Esophagus muscularis mucosa (tissue), 4 donors: ENCODE measurements around the gene ITFG2. TPM values are rescaled to one million over a fixed set of nuclear protein-coding genes. Genes with fewer than 3 reads are reported as not detected.

Source experiments
- DNase-seq: peaks from one replicate; pipeline ENCODE4 v3.0.0-alpha.2; 2017; ENCODE audit errors: extremely low spot score
- H3K27ac ChIP-seq, 4 donors: fragments of 200-600 bp; sonication (generic); replicated peaks in 1 of 4; 1 replicate in 3 of 4; 2 replicates in 1 of 4; pipeline ENCODE4 v1.5.1; 2016 to 2019; ENCODE audit warnings: mild to moderate bottlenecking in 1 of 4
- H3K27me3 ChIP-seq, 4 donors: fragments of 200-600 bp; sonication (generic); one replicate each; pipeline versions ENCODE4 v1.5.1 to v1.6.0; 2016 to 2019
- H3K36me3 ChIP-seq, 4 donors: fragments of 200-600 bp; sonication (generic); one replicate each; pipeline ENCODE4 v1.5.1; 2016 to 2019
- H3K4me1 ChIP-seq, 4 donors: fragments of 200-600 bp; sonication (generic); one replicate each; pipeline ENCODE4 v1.5.1; 2016 to 2019
- H3K4me3 ChIP-seq, 4 donors: fragments of 200-600 bp; sonication (generic); 1 replicate in 2 of 4; 2 replicates in 2 of 4; pipeline ENCODE4 v1.5.1; 2016 to 2019; ENCODE audit warnings: mild to moderate bottlenecking in 4 of 4, moderate library complexity in 1 of 4
- H3K9me3 ChIP-seq, 4 donors: fragments of 200-600 bp; sonication (generic); 1 replicate in 3 of 4; 2 replicates in 1 of 4; pipeline ENCODE4 v1.5.1; 2016 to 2019
- CTCF ChIP-seq, 3 experiments: fragments of 200-600 bp in 2 of 3; fragments of 450-650 bp in 1 of 3; sonication (generic) in 2 of 3; IDR thresholded peaks; one replicate each; pipeline ENCODE4 v1.5.1; 2017 to 2019; ENCODE audit warnings: antibody characterized with exemption in 3 of 3, mild to moderate bottlenecking in 2 of 3, moderate library complexity in 1 of 3
- EP300 ChIP-seq: sonication (generic); formaldehyde crosslinking; IDR thresholded peaks from one replicate; pipeline ENCODE4 v1.6.1; 2017; ENCODE audit warnings: antibody characterized with exemption
- POLR2A ChIP-seq: fragments of 450-650 bp; IDR thresholded peaks from one replicate; pipeline ENCODE4 v1.6.1; 2017; ENCODE audit warnings: antibody characterized with exemption, moderate library complexity, mild to moderate bottlenecking, low read depth
- POLR2AphosphoS5 ChIP-seq, 2 donors: sonication (generic); formaldehyde crosslinking; IDR thresholded peaks; one replicate each; pipeline ENCODE4 v1.6.1; 2017; ENCODE audit warnings: antibody characterized with exemption in 2 of 2
- WGBS: methylation state at CpG from one replicate; pipeline ENCODE4 v1.1.5; 2018; 5-methylcytosine and 5-hydroxymethylcytosine counted together
- intact Hi-C: fragments of 100-400 bp; cut with DNase I; formaldehyde crosslinking; loops from one replicate; pipeline ENCODE4 v1.15.1; 2023
- total RNA-seq, 4 donors: library from RNA; depleted of rRNA; stranded (reverse); fragments of >200 nt; gene quantifications; one replicate each; pipeline versions ENCODE4 v1.1.0 to v1.2.1, GENCODE V29; 2016

ITFG2 gene
- total RNA-seq, 4 donors from 2014 or later: 13.6 to 26.2 (median 21.8) TPM

- TF ChIP-seq POLR2A: no peak
- no peak for TF ChIP-seq POLR2AphosphoS5 (IDR thresholded peaks at IDR 0.05)
- no peak for TF ChIP-seq CTCF (IDR thresholded peaks at IDR 0.05)
- no peak for TF ChIP-seq EP300
- no peak overlapping the region for H3K27ac ChIP-seq
- H3K27me3 ChIP-seq: no peaks in the 10 kb centered on the region
- 91% methylated on average over 14 of the region's 15 CpGs for WGBS
- H3K4me1 ChIP-seq: peaks cover 0 to 7% (median 3%) of the 10 kb centered on the region in 4 donors
- intact Hi-C loops: no loop called here
- H3K4me3 ChIP-seq: no peak overlapping the region
- no peaks in the 10 kb centered on the region for H3K9me3 ChIP-seq
- peaks cover 54 to 98% (median 84%) of the 10 kb centered on the region in 4 donors for H3K36me3 ChIP-seq
- DNase-seq: no peak
These were observed 7.3 kb downstream of the ITFG2 start for GRCh38 chr12:2819810-2820209.

- 87% methylated on average over 9 of the region's 9 CpGs for WGBS
- no peak for DNase-seq
- TF ChIP-seq POLR2AphosphoS5 (IDR thresholded peaks at IDR 0.05) (no peak), POLR2A (no peak), EP300 (no peak), CTCF (IDR thresholded peaks at IDR 0.05) (no peak)
- Histone ChIP-seq H3K27me3 (no peaks in the 10 kb centered on the region), H3K4me1 (peaks cover 0 to 3% (median 0%) of the 10 kb centered on the region in 4 donors), H3K9me3 (no peaks in the 10 kb centered on the region), H3K36me3 (peaks cover 56 to 98% (median 89%) of the 10 kb centered on the region in 4 donors), H3K27ac (no peak overlapping the region), H3K4me3 (no peak overlapping the region)
- intact Hi-C loops: no loop called here
These were observed 8.0 kb downstream of the ITFG2 start for GRCh38 chr12:2820432-2820831.

DNA sequence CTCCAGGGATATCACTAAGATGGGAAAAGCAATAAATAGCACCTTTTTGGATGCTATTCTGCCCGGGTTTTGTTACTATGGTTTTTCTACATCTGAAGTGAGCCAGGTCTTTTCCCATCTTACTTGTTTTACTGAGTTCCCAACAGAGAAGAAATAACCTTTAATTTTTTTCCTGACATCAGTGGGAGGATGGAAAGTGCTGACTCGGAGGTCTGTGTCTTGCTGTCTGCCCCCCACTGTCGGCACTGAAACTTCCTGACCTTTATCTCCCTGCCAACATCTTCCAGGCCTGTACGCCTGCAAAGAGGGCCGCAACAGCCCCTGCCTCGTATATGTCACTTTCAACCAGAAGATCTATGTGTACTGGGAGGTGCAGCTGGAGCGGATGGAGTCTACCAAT lies 11.0 kb downstream of the ITFG2 start:
- intact Hi-C loops: no loop called here
- peaks cover 65 to 100% (median 99%) of the 10 kb centered on the region in 4 donors for H3K36me3 ChIP-seq
- DNase-seq: no peak
- H3K4me1 ChIP-seq: no peaks in the 10 kb centered on the region
- 83% methylated on average over 4 of the region's 7 CpGs for WGBS
- H3K27ac ChIP-seq: no peak overlapping the region
- no peak overlapping the region for H3K4me3 ChIP-seq
- H3K27me3 ChIP-seq: no peaks in the 10 kb centered on the region
- no peaks in the 10 kb centered on the region for H3K9me3 ChIP-seq
- TF ChIP-seq POLR2A (no peak), EP300 (no peak), POLR2AphosphoS5 (IDR thresholded peaks at IDR 0.05) (no peak)

DNA sequence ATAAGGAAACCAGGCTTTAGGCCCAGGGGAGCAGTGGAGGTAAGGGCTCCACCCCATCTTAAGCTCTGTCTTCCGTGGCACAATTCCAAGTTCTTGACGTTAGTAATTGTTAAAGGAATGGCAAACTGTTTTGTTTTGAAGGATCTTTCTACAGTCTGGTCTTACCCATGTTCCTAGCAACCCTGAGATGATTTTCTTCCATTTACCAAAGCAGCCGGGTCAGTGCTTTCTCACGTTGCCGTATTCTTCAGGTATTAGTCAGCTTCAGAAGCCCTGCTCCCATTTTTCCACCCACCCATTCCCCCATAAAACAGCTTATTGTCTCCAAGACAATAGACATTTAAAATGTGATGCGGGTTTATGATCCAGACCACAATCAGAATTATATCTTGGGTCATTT lies 12.1 kb downstream of the ITFG2 start:
- H3K36me3 ChIP-seq: peaks cover 60 to 100% (median 95%) of the 10 kb centered on the region in 4 donors
- intact Hi-C loops: no loop called here
- no peaks in the 10 kb centered on the region for H3K9me3 ChIP-seq
- H3K4me3 ChIP-seq: no peak overlapping the region
- DNase-seq: no peak
- WGBS: 75% methylated on average over 6 of the region's 6 CpGs
- no peak overlapping the region for H3K27ac ChIP-seq
- no peaks in the 10 kb centered on the region for H3K4me1 ChIP-seq
- TF ChIP-seq CTCF (IDR thresholded peaks at IDR 0.05) (no peak), EP300 (no peak), POLR2AphosphoS5 (IDR thresholded peaks at IDR 0.05) (no peak)
- H3K27me3 ChIP-seq: no peaks in the 10 kb centered on the region

- no peak overlapping the region for H3K4me3 ChIP-seq
- WGBS: 84% methylated on average over 4 of the region's 4 CpGs
- no peaks in the 10 kb centered on the region for H3K27me3 ChIP-seq
- intact Hi-C loops: no loop called here
- no peaks in the 10 kb centered on the region for H3K9me3 ChIP-seq
- no peaks in the 10 kb centered on the region for H3K4me1 ChIP-seq
- no peak for DNase-seq
- H3K27ac ChIP-seq: no peak overlapping the region
- peaks cover 60 to 100% (median 92%) of the 10 kb centered on the region in 4 donors for H3K36me3 ChIP-seq
- TF ChIP-seq EP300 (no peak), POLR2A (no peak)
These were observed 12.7 kb downstream of the ITFG2 start for GRCh38 chr12:2825132-2825531.

DNA sequence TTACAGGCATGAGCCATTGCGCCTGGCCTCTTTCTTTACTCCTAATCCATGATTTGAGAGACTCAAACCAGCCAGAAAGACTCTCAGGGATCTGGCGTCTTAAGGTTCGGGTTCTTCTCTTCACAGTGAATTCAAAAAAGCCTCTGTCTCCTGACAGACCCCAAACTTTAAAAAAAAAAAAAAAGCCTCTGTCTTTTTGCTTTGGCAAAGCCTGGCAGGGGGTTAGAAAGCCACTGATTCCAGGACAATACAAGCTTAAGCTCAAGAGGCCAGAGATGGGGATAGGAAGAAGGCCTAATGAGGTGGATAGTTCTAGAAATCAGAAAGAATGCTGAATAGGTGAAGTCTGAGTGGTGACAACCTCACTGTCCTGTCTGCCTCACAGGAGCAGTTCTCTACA lies 13.6 kb downstream of the ITFG2 start:
- Histone ChIP-seq H3K4me3 (no peak overlapping the region), H3K9me3 (no peaks in the 10 kb centered on the region), H3K36me3 (peaks cover 54 to 100% (median 91%) of the 10 kb centered on the region in 4 donors), H3K27ac (no peak overlapping the region), H3K27me3 (no peaks in the 10 kb centered on the region), H3K4me1 (no peaks in the 10 kb centered on the region)
- TF ChIP-seq CTCF (IDR thresholded peaks at IDR 0.05) (no peak), EP300 (no peak), POLR2AphosphoS5 (IDR thresholded peaks at IDR 0.05) (no peak), POLR2A (no peak)
- no peak for DNase-seq
- intact Hi-C loops: no loop called here
- 89% methylated on average over 3 of the region's 3 CpGs for WGBS
